AG04450 (cell line): ENCODE results near the gene LEP. TPM values are rescaled to one million over a fixed set of nuclear protein-coding genes. Genes with fewer than 3 reads are reported as not detected.

Experiments
- CTCF ChIA-PET: fragments of 300-600, 350-600 bp; formaldehyde crosslinking; extraction: SDS; loops from one replicate; lab custom pipeline; 2022; ENCODE audit warnings: antibody characterized with exemption, inconsistent platforms; lab: Charles Lee
- POLR2A ChIA-PET: fragments of 350-600 bp; formaldehyde crosslinking; extraction: SDS; loops from one replicate; lab custom pipeline; 2021; ENCODE audit warnings: antibody characterized with exemption, inconsistent platforms; lab: Yijun Ruan, JAX
- DNase-seq: peaks from one replicate; pipeline ENCODE4 v3.0.0-alpha.2; 2011; ENCODE audit warnings: low read depth, low spot score
- H3K27ac ChIP-seq: one replicate; pipeline ENCODE4 v1.5.1; 2012; ENCODE audit warnings: low read depth, low read length, control low read depth
- H3K27me3 ChIP-seq: one replicate; pipeline ENCODE4 v1.6.0; 2012; ENCODE audit warnings: low read length; ENCODE audit not compliant: control insufficient read depth, insufficient read depth
- H3K4me3 ChIP-seq: 2 replicates; pipeline ENCODE4 v1.5.1; 2011; ENCODE audit warnings: mild to moderate bottlenecking, low read depth, low read length, control low read depth
- H3K9me3 ChIP-seq: 2 replicates; pipeline ENCODE4 v1.5.1; 2012; ENCODE audit warnings: low read length; ENCODE audit not compliant: control insufficient read depth, insufficient read depth
- polyA plus RNA-seq: library from polyadenylated mRNA; depleted of rRNA; stranded (reverse); fragments of >200 nt; gene quantifications from 2 replicates; pipeline ENCODE4 v1.2.3, GENCODE V29; 2011
- TF ChIP-seq, protein P1 (sequence below): IDR thresholded peaks from 2 replicates; pipeline ENCODE4 v1.5.1; 2011; ENCODE audit warnings: low read depth, low read length, control low read depth, inconsistent platforms

The LEP gene
- polyA plus RNA-seq, 1 experiment = not detected

DNA sequence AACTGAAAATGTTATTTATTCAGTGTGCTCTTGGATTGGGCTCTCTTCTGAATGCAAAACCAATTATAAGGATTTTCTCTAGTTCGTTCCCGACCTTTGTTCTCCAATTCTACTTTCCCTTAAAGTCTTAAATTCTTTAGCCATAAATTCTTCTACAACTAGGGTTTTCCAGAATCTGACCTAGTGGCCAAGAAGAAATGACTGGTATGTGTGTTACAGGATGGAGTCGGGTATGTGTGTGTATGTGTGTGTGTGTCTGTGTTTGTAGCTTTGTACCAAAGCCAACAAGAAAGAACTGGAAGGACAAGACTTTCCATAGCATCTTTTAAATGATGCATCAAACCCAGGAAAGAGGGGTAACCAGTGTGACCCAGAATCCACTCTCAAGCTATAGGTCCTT, 25.8 kb upstream of the LEP start:
- ChIA-PET POLR2A (no interaction called here), CTCF (no interaction called here)
- H3K4me3 ChIP-seq = no peak overlapping the region
- peaks cover 43% of the 10 kb centered on the region for H3K27me3 ChIP-seq
- TF ChIP-seq, protein P1, sequence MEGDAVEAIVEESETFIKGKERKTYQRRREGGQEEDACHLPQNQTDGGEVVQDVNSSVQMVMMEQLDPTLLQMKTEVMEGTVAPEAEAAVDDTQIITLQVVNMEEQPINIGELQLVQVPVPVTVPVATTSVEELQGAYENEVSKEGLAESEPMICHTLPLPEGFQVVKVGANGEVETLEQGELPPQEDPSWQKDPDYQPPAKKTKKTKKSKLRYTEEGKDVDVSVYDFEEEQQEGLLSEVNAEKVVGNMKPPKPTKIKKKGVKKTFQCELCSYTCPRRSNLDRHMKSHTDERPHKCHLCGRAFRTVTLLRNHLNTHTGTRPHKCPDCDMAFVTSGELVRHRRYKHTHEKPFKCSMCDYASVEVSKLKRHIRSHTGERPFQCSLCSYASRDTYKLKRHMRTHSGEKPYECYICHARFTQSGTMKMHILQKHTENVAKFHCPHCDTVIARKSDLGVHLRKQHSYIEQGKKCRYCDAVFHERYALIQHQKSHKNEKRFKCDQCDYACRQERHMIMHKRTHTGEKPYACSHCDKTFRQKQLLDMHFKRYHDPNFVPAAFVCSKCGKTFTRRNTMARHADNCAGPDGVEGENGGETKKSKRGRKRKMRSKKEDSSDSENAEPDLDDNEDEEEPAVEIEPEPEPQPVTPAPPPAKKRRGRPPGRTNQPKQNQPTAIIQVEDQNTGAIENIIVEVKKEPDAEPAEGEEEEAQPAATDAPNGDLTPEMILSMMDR = no peak
- DNase-seq = peak; percentile 51
- H3K9me3 ChIP-seq = peaks cover 3% of the 10 kb centered on the region; the same call in 1 of the 2 replicates
- no peak overlapping the region for H3K27ac ChIP-seq

GRCh38 chr7:128215739-128216138, 25.3 kb upstream of the LEP start:
- H3K27ac ChIP-seq = no peak overlapping the region
- CTCF ChIA-PET = interaction anchor here (0.6 kb wide), 1 partner anchor 51 kb away, joined by 3 read pairs; no protein-coding TSS in a partner anchor
- TF ChIP-seq, protein P1 = no peak
- H3K4me3 ChIP-seq = no peak overlapping the region
- POLR2A ChIA-PET = no interaction called here
- H3K27me3 ChIP-seq = peaks cover 41% of the 10 kb centered on the region
- H3K9me3 ChIP-seq = peaks cover 3% of the 10 kb centered on the region; the same call in 1 of the 2 replicates
- DNase-seq = no peak

DNA sequence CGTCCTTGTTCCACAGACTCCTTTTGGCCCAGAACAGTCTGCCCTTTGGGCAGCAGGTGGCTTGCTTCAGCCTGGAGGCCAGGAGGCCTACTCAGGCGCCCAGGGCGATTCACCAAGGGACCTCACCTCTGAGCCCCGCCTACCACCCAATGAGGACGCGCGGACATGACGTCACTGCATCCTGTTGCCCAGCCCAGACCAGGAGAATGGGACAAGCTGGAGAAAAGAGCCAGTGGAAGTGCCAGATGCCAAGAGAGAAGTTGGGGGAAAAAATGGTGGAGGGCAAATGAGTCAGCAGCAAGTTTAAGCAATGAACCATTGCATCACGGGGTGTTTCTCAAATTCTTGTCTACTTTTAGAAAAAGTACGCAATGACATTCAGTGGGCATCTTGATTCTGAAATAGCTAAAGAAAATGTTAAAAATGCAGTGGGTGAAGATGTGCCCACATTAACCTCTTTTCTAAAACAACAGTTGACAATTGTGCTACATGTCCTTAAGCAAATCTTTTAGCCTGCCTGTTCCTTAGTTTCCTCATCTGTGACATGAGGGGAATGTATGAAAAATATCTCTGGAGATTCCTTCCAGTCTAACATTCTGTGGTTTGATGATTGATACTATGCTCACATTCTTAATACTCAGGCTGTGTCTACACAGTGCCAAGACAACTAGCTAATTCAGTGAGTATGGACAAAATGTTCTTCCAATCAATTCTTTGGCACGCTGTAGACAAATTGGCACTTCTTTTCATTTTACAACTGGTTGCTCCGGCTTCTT, 23.9 kb upstream of the LEP start:
- ChIA-PET CTCF (no interaction called here), POLR2A (no interaction called here)
- Histone ChIP-seq H3K27me3 (peaks cover 29% of the 10 kb centered on the region), H3K27ac (peak overlapping the region; percentile 2), H3K4me3 (no peak overlapping the region), H3K9me3 (peaks cover 3% of the 10 kb centered on the region; the same call in 1 of the 2 replicates)
- TF ChIP-seq, protein P1 = no peak
- no peak for DNase-seq

- DNase-seq = no peak
- TF ChIP-seq, protein P1 = peak; percentile 19; the same call in 1 of the 2 replicates
- H3K27ac ChIP-seq = no peak overlapping the region
- peaks cover 26% of the 10 kb centered on the region for H3K27me3 ChIP-seq
- CTCF ChIA-PET = interaction anchor here (0.9 to 1.5 kb wide), 2 partner anchors 9 to 508 kb away, joined by 3 read pairs; no protein-coding TSS in a partner anchor
- peaks cover 3% of the 10 kb centered on the region; the same call in 1 of the 2 replicates for H3K9me3 ChIP-seq
- POLR2A ChIA-PET = no interaction called here
- H3K4me3 ChIP-seq = no peak overlapping the region
These were observed 23.0 kb upstream of the LEP start for GRCh38 chr7:128217967-128218652.

- Histone ChIP-seq H3K27me3 (peaks cover 16% of the 10 kb centered on the region), H3K9me3 (peaks cover 3% of the 10 kb centered on the region; the same call in 1 of the 2 replicates), H3K27ac (no peak overlapping the region), H3K4me3 (no peak overlapping the region)
- TF ChIP-seq, protein P1 = no peak
- no peak for DNase-seq
- POLR2A ChIA-PET = no interaction called here
- CTCF ChIA-PET = no interaction called here
These were observed 21.4 kb upstream of the LEP start for GRCh38 chr7:128219636-128220035.
